ENCODE results near the gene C2orf49.

C2orf49 gene

DNA sequence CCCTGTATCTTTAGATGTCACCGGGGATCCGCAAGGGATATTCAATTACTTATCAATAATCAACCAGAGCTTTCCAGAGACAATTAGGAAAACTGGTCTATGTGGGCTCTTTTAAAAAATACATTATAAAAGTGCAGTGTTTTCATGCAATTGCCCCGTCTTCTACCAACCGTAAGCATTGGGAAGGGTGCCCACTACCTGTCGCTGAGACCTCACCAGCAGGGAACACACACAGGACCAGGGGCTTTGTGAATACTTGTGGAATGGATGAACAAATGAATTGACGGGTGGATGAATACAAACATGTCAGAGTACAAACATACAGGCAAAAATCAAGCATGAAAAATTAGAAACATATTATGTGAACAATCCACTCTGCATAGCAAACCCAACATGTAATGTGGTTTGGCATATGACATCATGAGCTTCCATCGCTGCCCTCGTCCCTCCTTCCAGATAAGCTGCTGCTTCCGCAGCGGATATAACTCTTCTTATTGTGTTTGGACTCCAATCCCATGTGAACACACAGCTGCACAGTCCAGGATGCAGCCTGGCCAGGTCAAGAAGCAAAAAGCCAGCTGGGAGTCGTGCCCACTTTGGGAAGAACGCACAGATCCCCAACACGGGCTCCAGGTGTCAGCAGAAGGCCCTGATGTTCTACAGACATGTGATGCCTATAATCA is 56.2 kb downstream of the C2orf49 start:
- DNase-seq (ENCODE audit: extremely low spot score): no peak
- ChIA-PET CTCF (no interaction called here), POLR2A (interaction anchor here (1.4 kb wide), 1 partner anchor 11 kb away, joined by 4 read pairs; no protein-coding TSS in a partner anchor)
- no peak for TF ChIP-seq ELF4 (IDR thresholded peaks at IDR 0.05)
- no peak for TF ChIP-seq ZNF384 (IDR thresholded peaks at IDR 0.05)
- no peak for TF ChIP-seq L3MBTL2 (conservative IDR thresholded peaks at IDR 0.05)
- TF ChIP-seq ARNT (IDR thresholded peaks at IDR 0.05): no peak
- no peak for TF ChIP-seq FOXM1 (IDR thresholded peaks at IDR 0.05; ENCODE audit: borderline replicate concordance)
- TF ChIP-seq LEF1 (IDR thresholded peaks at IDR 0.05; ENCODE audit: borderline replicate concordance): no peak
- TF ChIP-seq SP1 (IDR thresholded peaks at IDR 0.05): no peak
- TF ChIP-seq HDGF (IDR thresholded peaks at IDR 0.05; ENCODE audit: borderline replicate concordance): no peak
- TF ChIP-seq BHLHE40 (IDR thresholded peaks at IDR 0.05; ENCODE audit: borderline replicate concordance): no peak
- no peak for TF ChIP-seq SUZ12 (IDR thresholded peaks at IDR 0.05)
- TF ChIP-seq NFRKB (IDR thresholded peaks at IDR 0.05): no peak
- TF ChIP-seq, protein P1, sequence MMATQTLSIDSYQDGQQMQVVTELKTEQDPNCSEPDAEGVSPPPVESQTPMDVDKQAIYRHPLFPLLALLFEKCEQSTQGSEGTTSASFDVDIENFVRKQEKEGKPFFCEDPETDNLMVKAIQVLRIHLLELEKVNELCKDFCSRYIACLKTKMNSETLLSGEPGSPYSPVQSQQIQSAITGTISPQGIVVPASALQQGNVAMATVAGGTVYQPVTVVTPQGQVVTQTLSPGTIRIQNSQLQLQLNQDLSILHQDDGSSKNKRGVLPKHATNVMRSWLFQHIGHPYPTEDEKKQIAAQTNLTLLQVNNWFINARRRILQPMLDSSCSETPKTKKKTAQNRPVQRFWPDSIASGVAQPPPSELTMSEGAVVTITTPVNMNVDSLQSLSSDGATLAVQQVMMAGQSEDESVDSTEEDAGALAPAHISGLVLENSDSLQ (IDR thresholded peaks at IDR 0.05): no peak

DNA sequence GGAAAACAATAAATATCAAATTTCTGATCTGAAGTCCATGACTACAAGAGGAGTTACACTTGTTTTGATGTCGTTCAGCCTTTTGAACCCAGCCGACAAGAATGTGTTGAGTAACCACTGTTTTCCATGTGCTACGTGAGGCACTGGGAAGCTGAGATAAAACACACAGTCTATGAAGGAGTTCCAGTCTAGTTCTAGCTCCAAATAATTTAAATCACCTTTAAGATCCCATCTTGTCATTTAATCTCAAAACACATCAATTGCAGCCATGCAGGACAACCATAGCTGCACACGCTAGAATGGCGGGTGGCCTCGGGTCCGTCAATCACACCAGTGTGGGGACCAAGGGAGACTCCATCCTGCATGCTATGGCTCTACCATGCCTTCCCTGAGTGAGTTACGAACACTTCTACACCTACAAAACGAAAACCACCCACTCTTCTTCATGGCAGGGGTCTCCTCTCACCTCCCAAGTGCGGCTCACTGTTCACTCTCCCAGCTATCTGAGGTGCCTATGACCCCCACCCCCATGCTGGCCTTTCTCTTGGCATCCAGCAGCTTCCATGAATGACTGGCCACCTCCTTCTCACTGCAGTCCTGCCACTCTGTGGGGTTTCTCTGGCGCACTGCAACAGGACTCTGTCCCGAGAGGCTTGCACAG is 57.7 kb downstream of the C2orf49 start:
- DNase-seq (ENCODE audit: extremely low spot score): no peak
- TF ChIP-seq SP1 (IDR thresholded peaks at IDR 0.05) (no peak), L3MBTL2 (conservative IDR thresholded peaks at IDR 0.05) (no peak), SUZ12 (IDR thresholded peaks at IDR 0.05) (no peak), FOXM1 (IDR thresholded peaks at IDR 0.05; ENCODE audit: borderline replicate concordance) (no peak), ZNF384 (IDR thresholded peaks at IDR 0.05) (no peak), TARDBP (IDR thresholded peaks at IDR 0.05) (no peak)
- ChIA-PET CTCF (interaction anchor here (0.6 kb wide), 1 partner anchor 126 kb away, joined by 3 read pairs; no protein-coding TSS in a partner anchor), POLR2A (no interaction called here)

- POLR2A ChIA-PET: no interaction called here
- CTCF ChIA-PET: interaction anchor here (0.6 kb wide), 1 partner anchor 126 kb away, joined by 3 read pairs; no protein-coding TSS in a partner anchor
- no peak for TF ChIP-seq L3MBTL2 (conservative IDR thresholded peaks at IDR 0.05)
- TF ChIP-seq FOXM1 (IDR thresholded peaks at IDR 0.05; ENCODE audit: borderline replicate concordance): no peak
- no peak for TF ChIP-seq BHLHE40 (IDR thresholded peaks at IDR 0.05; ENCODE audit: borderline replicate concordance)
- TF ChIP-seq LEF1 (IDR thresholded peaks at IDR 0.05; ENCODE audit: borderline replicate concordance): no peak
- no peak for TF ChIP-seq FOXK2 (IDR thresholded peaks at IDR 0.05)
- no peak for TF ChIP-seq NFRKB (IDR thresholded peaks at IDR 0.05)
- TF ChIP-seq HDGF (IDR thresholded peaks at IDR 0.05; ENCODE audit: borderline replicate concordance): no peak
- no peak for TF ChIP-seq ELF4 (IDR thresholded peaks at IDR 0.05)
- no peak for TF ChIP-seq ARNT (IDR thresholded peaks at IDR 0.05)
- no peak for TF ChIP-seq ZNF384 (IDR thresholded peaks at IDR 0.05)
- TF ChIP-seq TARDBP (IDR thresholded peaks at IDR 0.05): no peak
- no peak for DNase-seq (ENCODE audit: extremely low spot score)
Observed at GRCh38 chr2:105395691-105396090, 58.4 kb downstream of the C2orf49 start.

- TF ChIP-seq FOXK2 (IDR thresholded peaks at IDR 0.05) (no peak), ELF4 (IDR thresholded peaks at IDR 0.05) (no peak), SP1 (IDR thresholded peaks at IDR 0.05) (no peak), SUZ12 (IDR thresholded peaks at IDR 0.05) (no peak), HDGF (IDR thresholded peaks at IDR 0.05; ENCODE audit: borderline replicate concordance) (no peak), NFRKB (IDR thresholded peaks at IDR 0.05) (no peak), TARDBP (IDR thresholded peaks at IDR 0.05) (no peak), CTBP1 (IDR thresholded peaks at IDR 0.05; ENCODE audit: borderline replicate concordance) (no peak), LEF1 (IDR thresholded peaks at IDR 0.05; ENCODE audit: borderline replicate concordance) (no peak)
- TF ChIP-seq, protein P1 (IDR thresholded peaks at IDR 0.05): no peak
- ChIA-PET CTCF (interaction anchor here (0.9 kb wide), 1 partner anchor 1026 kb away, joined by 3 read pairs; no protein-coding TSS in a partner anchor), POLR2A (no interaction called here)
- no peak for DNase-seq (ENCODE audit: extremely low spot score)
Observed at GRCh38 chr2:105396254-105397024, 59.1 kb downstream of the C2orf49 start.

GRCh38 chr2:105397025-105397722 is 59.8 kb downstream of the C2orf49 start:
- CTCF ChIA-PET: interaction anchor here (0.9 kb wide), 2 partner anchors 35 to 1027 kb away, joined by 3 read pairs; no protein-coding TSS in a partner anchor
- DNase-seq (ENCODE audit: extremely low spot score): no peak
- TF ChIP-seq SP1 (IDR thresholded peaks at IDR 0.05): no peak
- no peak for TF ChIP-seq TARDBP (IDR thresholded peaks at IDR 0.05)
- no peak for TF ChIP-seq CTBP1 (IDR thresholded peaks at IDR 0.05; ENCODE audit: borderline replicate concordance)
- TF ChIP-seq ZNF384 (IDR thresholded peaks at IDR 0.05): no peak
- no peak for TF ChIP-seq FOXK2 (IDR thresholded peaks at IDR 0.05)
- TF ChIP-seq SUZ12 (IDR thresholded peaks at IDR 0.05): no peak
- TF ChIP-seq BHLHE40 (IDR thresholded peaks at IDR 0.05; ENCODE audit: borderline replicate concordance): no peak
- TF ChIP-seq NFRKB (IDR thresholded peaks at IDR 0.05): no peak
- TF ChIP-seq ARNT (IDR thresholded peaks at IDR 0.05): no peak
- TF ChIP-seq HDGF (IDR thresholded peaks at IDR 0.05; ENCODE audit: borderline replicate concordance): no peak
- TF ChIP-seq FOXM1 (IDR thresholded peaks at IDR 0.05; ENCODE audit: borderline replicate concordance): no peak
- no peak for TF ChIP-seq LEF1 (IDR thresholded peaks at IDR 0.05; ENCODE audit: borderline replicate concordance)
- TF ChIP-seq ELF4 (IDR thresholded peaks at IDR 0.05): no peak
- TF ChIP-seq FOXA1 (IDR thresholded peaks at IDR 0.05): no peak
- POLR2A ChIA-PET: interaction anchor here (0.6 to 1.3 kb wide), 2 partner anchors 59 to 113 kb away, joined by 3 read pairs; no protein-coding TSS in a partner anchor

Data from HEK293T (cell line).